Measurements from ENCODE around the gene SV2B.

SV2B gene

DNA sequence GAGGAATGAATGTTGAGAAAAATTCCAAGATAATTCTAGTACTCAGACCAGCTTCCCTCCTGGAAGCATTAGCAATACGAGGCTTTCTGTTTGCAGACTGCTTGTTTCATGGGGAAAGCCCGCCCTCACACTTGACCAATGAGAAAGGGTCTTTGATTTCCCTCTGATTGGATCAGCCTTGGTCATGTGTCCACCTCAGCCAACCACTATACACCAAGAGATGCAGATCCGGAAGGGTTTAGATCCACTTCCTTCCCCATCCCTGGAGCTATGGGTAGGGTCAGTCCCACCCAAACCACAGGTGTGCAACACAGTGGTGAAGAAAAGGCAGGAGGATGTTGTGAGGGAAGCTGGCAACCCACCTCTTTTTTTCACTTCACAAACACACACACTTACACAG is 154.7 kb downstream of the SV2B start (continued):
- no peak for TF ChIP-seq REST (tag by site-specific recombination; IDR thresholded peaks at IDR 0.05)
- TF ChIP-seq ZNF157 (tag by site-specific recombination; IDR thresholded peaks at IDR 0.05): no peak
- no peak for TF ChIP-seq KLF10 (tag by site-specific recombination; IDR thresholded peaks at IDR 0.05)
- no peak for TF ChIP-seq RBAK (tag by site-specific recombination; IDR thresholded peaks at IDR 0.05)
- no peak for TF ChIP-seq ZNF707 (tag by site-specific recombination; IDR thresholded peaks at IDR 0.05)
- no peak for TF ChIP-seq ZNF747 (tag by site-specific recombination; IDR thresholded peaks at IDR 0.05)
- TF ChIP-seq ZSCAN30 (tag by site-specific recombination; IDR thresholded peaks at IDR 0.05): no peak
- TF ChIP-seq ZNF274 (IDR thresholded peaks at IDR 0.05; ENCODE audit: low read length): no peak
- TF ChIP-seq ZNF274 (tag by site-specific recombination; IDR thresholded peaks at IDR 0.05; ENCODE audit: borderline replicate concordance): no peak

DNA sequence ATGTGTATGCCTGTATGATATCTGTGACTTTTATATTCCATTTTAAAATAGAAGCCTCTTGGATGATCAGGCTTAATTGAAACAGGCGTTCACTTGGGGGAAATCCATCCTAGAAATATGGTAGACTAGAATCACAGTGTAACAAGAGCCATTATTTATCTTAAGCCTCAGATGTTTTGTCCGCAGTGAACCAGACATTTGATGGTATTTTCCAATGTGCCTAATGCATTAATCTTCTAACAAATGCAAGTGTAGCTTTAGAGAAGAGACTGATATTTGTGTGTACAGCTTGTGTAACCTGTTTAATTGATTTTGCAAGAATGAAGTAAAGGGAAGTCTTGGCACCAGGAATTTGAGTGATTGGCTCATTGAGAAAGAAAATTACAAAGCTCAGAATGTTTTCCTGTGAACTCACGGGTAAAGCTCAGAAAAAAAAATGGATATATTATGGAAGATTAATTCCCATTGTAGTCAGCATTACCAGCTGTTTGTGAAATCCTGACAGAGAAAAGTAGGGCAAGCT is 155.7 kb downstream of the SV2B start:
- TF ChIP-seq, protein P1, sequence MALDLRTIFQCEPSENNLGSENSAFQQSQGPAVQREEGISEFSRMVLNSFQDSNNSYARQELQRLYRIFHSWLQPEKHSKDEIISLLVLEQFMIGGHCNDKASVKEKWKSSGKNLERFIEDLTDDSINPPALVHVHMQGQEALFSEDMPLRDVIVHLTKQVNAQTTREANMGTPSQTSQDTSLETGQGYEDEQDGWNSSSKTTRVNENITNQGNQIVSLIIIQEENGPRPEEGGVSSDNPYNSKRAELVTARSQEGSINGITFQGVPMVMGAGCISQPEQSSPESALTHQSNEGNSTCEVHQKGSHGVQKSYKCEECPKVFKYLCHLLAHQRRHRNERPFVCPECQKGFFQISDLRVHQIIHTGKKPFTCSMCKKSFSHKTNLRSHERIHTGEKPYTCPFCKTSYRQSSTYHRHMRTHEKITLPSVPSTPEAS (tag by site-specific recombination; IDR thresholded peaks at IDR 0.05): no peak
- TF ChIP-seq ZNF654 (tag by site-specific recombination; IDR thresholded peaks at IDR 0.05; ENCODE audit: low read depth): no peak
- no peak for TF ChIP-seq ZNF266 (tag by site-specific recombination; IDR thresholded peaks at IDR 0.05; ENCODE audit: low read depth)
- TF ChIP-seq ZNF571 (tag by site-specific recombination; IDR thresholded peaks at IDR 0.05): no peak
- no peak for TF ChIP-seq ZNF324 (tag by site-specific recombination; IDR thresholded peaks at IDR 0.05)
- no peak for TF ChIP-seq WT1 (tag by site-specific recombination; IDR thresholded peaks at IDR 0.05)
- no peak for TF ChIP-seq ZBTB17 (tag by site-specific recombination; IDR thresholded peaks at IDR 0.05)
- no peak for TF ChIP-seq ZNF37A (tag by site-specific recombination; IDR thresholded peaks at IDR 0.05)
- TF ChIP-seq ZNF510 (tag by site-specific recombination; IDR thresholded peaks at IDR 0.05; ENCODE audit: insufficient replicate concordance): no peak
- TF ChIP-seq ZNF677 (tag by site-specific recombination; IDR thresholded peaks at IDR 0.05): no peak
- no peak for TF ChIP-seq REST (tag by site-specific recombination; IDR thresholded peaks at IDR 0.05)
- no peak for TF ChIP-seq ZNF18 (tag by site-specific recombination; IDR thresholded peaks at IDR 0.05)
- no peak for TF ChIP-seq ZSCAN30 (tag by site-specific recombination; IDR thresholded peaks at IDR 0.05)
- no peak for TF ChIP-seq ZNF585B (tag by site-specific recombination; IDR thresholded peaks at IDR 0.05)
- H3K4me3 ChIP-seq (ENCODE audit: low read depth, low read length): no peak overlapping the region
- H3K9me3 ChIP-seq (ENCODE audit: control insufficient read depth, insufficient read depth, low read depth, low read length): no peaks in the 10 kb centered on the region
- no peaks in the 10 kb centered on the region for H3K4me1 ChIP-seq (ENCODE audit: control insufficient read depth, insufficient read depth, low read length)
- ChIA-PET CTCF (interaction anchor here (2.0 to 8.6 kb wide), 3 partner anchors 9 to 200 kb away, joined by 9 to 95 read pairs (median 28); no protein-coding TSS in a partner anchor), POLR2A (no interaction called here)
- no peaks in the 10 kb centered on the region for H3K36me3 ChIP-seq (ENCODE audit: control insufficient read depth in 2 of 2, insufficient read depth in 1 of 2, low read length in 2 of 2)
- no peak overlapping the region for H3K27ac ChIP-seq (ENCODE audit: extremely low read depth, low read depth, low read length)
